Osteoblast (primary cell): ENCODE measurements around the gene VASN. TPM values are rescaled to one million over a fixed set of nuclear protein-coding genes. Genes with fewer than 3 reads are reported as not detected.

Source experiments
- DNase-seq: peaks from one replicate; pipeline ENCODE4 v3.0.0; 2011; ENCODE audit warnings: low spot score, mixed read lengths; ENCODE audit not compliant: insufficient read length; ENCODE audit errors: missing footprints
- H2AFZ ChIP-seq: 2 replicates; pipeline ENCODE4 v1.6.0; 2011; ENCODE audit warnings: mild to moderate bottlenecking, low read length
- H3K27ac ChIP-seq: 2 replicates; pipeline ENCODE4 v1.5.1; 2011; ENCODE audit warnings: mild to moderate bottlenecking, low read depth, low read length, moderate library complexity
- H3K27me3 ChIP-seq: 2 replicates; pipeline ENCODE4 v1.6.0; 2012; ENCODE audit warnings: mild to moderate bottlenecking, control low read depth, inconsistent platforms, low read length, moderate library complexity; ENCODE audit not compliant: insufficient read depth
- H3K36me3 ChIP-seq: 2 replicates; pipeline ENCODE4 v1.5.1; 2011; ENCODE audit warnings: mild to moderate bottlenecking, low read length, control low read depth, moderate library complexity; ENCODE audit not compliant: insufficient read depth
- H3K4me1 ChIP-seq: 2 replicates; pipeline ENCODE4 v1.5.1; 2011; ENCODE audit warnings: mild to moderate bottlenecking, low read length, control low read depth, moderate library complexity; ENCODE audit not compliant: insufficient read depth
- H3K4me2 ChIP-seq: 2 replicates; pipeline ENCODE4 v1.6.0; 2011; ENCODE audit warnings: mild to moderate bottlenecking, low read length; ENCODE audit not compliant: insufficient read depth
- H3K4me3 ChIP-seq: fragments of 200-600 bp; sonication (generic); 3 replicates; pipeline ENCODE4 v1.5.1; 2012; ENCODE audit warnings: mild to moderate bottlenecking, low read length, inconsistent platforms; ENCODE audit not compliant: insufficient read depth
- H3K79me2 ChIP-seq: 2 replicates; pipeline ENCODE4 v1.6.0; 2012; ENCODE audit warnings: mild to moderate bottlenecking, low read length, control low read depth, inconsistent platforms; ENCODE audit not compliant: insufficient read depth
- H3K9me3 ChIP-seq: 2 replicates; pipeline ENCODE4 v1.5.1; 2011; ENCODE audit warnings: low read depth, low read length, control low read depth
- H4K20me1 ChIP-seq: 2 replicates; pipeline ENCODE4 v1.6.0; 2012; ENCODE audit warnings: mild to moderate bottlenecking, low read length, control low read depth; ENCODE audit not compliant: insufficient read depth
- CTCF ChIP-seq: IDR thresholded peaks from 2 replicates; pipeline ENCODE4 v1.5.1; 2011; ENCODE audit warnings: mild to moderate bottlenecking, low read depth, low read length, moderate library complexity; ENCODE audit errors: extremely low read depth
- total RNA-seq: library from RNA; depleted of rRNA; stranded (reverse); fragments of >200 nt; gene quantifications from 2 replicates; pipeline ENCODE4 v1.2.3, GENCODE V29; 2012

Gene VASN
- total RNA-seq, 1 donor = 217 TPM

- no peaks in the 10 kb centered on the region for H3K27me3 ChIP-seq
- H3K4me2 ChIP-seq = no peak overlapping the region
- H3K4me1 ChIP-seq = peaks cover 50% of the 10 kb centered on the region
- H3K4me3 ChIP-seq = no peak overlapping the region
- H3K79me2 ChIP-seq = peaks cover 35% of the 10 kb centered on the region
- H3K9me3 ChIP-seq = no peaks in the 10 kb centered on the region
- H3K27ac ChIP-seq = peak overlapping the region; percentile 71
- no peak for TF ChIP-seq CTCF
- no peak overlapping the region for H2AFZ ChIP-seq
- H3K36me3 ChIP-seq = peaks cover 37% of the 10 kb centered on the region
- peaks cover 59% of the 10 kb centered on the region for H4K20me1 ChIP-seq
- DNase-seq = no peak
Observed at GRCh38 chr16:4385066-4385788, 13.6 kb downstream of the VASN start.

GRCh38 chr16:4385789-4386450 lies 14.3 kb downstream of the VASN start:
- Histone ChIP-seq H3K4me3 (no peak overlapping the region), H3K79me2 (peaks cover 28% of the 10 kb centered on the region), H3K4me2 (no peak overlapping the region), H4K20me1 (peaks cover 53% of the 10 kb centered on the region), H3K4me1 (peaks cover 50% of the 10 kb centered on the region), H2AFZ (no peak overlapping the region), H3K36me3 (peaks cover 31% of the 10 kb centered on the region), H3K27me3 (no peaks in the 10 kb centered on the region), H3K9me3 (no peaks in the 10 kb centered on the region), H3K27ac (peak overlapping the region; percentile 71)
- TF ChIP-seq CTCF = no peak
- peak; percentile 95 for DNase-seq

- no peaks in the 10 kb centered on the region for H3K27me3 ChIP-seq
- no peak overlapping the region for H2AFZ ChIP-seq
- H3K4me1 ChIP-seq = peaks cover 50% of the 10 kb centered on the region
- no peak overlapping the region for H3K4me3 ChIP-seq
- H3K79me2 ChIP-seq = peaks cover 23% of the 10 kb centered on the region
- H3K36me3 ChIP-seq = peaks cover 26% of the 10 kb centered on the region
- peaks cover 47% of the 10 kb centered on the region for H4K20me1 ChIP-seq
- H3K27ac ChIP-seq = peak overlapping the region; percentile 71
- DNase-seq = peak; percentile 97
- no peak overlapping the region for H3K4me2 ChIP-seq
- TF ChIP-seq CTCF = no peak
- no peaks in the 10 kb centered on the region for H3K9me3 ChIP-seq
Observed at GRCh38 chr16:4386451-4386805, 14.8 kb downstream of the VASN start.

- peaks cover 41% of the 10 kb centered on the region for H4K20me1 ChIP-seq
Observed at GRCh38 chr16:4386951-4387565, 15.4 kb downstream of the VASN start.

More at GRCh38 chr16:4386951-4387565, 15.4 kb downstream of the VASN start:
- Histone ChIP-seq H3K27ac (peak overlapping the region; percentile 71), H3K4me3 (no peak overlapping the region), H3K79me2 (peaks cover 16% of the 10 kb centered on the region), H3K27me3 (no peaks in the 10 kb centered on the region), H3K4me1 (peaks cover 51% of the 10 kb centered on the region), H3K4me2 (no peak overlapping the region), H3K9me3 (no peaks in the 10 kb centered on the region), H2AFZ (no peak overlapping the region), H3K36me3 (peaks cover 20% of the 10 kb centered on the region)
- TF ChIP-seq CTCF = no peak
- peak; percentile 94 for DNase-seq
